ENCODE measurements around the gene TIAM2.

- no peak for TF ChIP-seq CTCF (IDR thresholded peaks at IDR 0.05)
- TF ChIP-seq POLR2A (IDR thresholded peaks at IDR 0.05), result no peak
These were observed 82.2 kb downstream of the TIAM2 start for GRCh38 chr6:155077331-155077730.

All from uterus (tissue), 2 donors.